Psoas muscle (tissue), 8 donors: ENCODE results near the gene RNF213. TPM values are rescaled to one million over a fixed set of nuclear protein-coding genes. Genes with fewer than 3 reads are reported as not detected.

Experiments
- ATAC-seq, 4 donors: fragments of 200-7000 bp; cut with Tn5 transposase; one replicate each; pipeline ENCODE4 v1.9.1; 2020; ENCODE audit warnings: moderate library complexity in 3 of 4, mild to moderate bottlenecking in 2 of 4
- DNase-seq, 2 donors: peaks; one replicate each; pipeline ENCODE4 v3.0.0-alpha.2; 2020
- H3K27ac ChIP-seq: fragments of 200-600 bp; one replicate; pipeline ENCODE4 v1.8.0; 2022
- H3K27me3 ChIP-seq, 3 donors: fragments of 200-600 bp in 1 of 3; one replicate each; pipeline versions ENCODE4 v1.6.1 to v1.8.0; 2013 to 2022; ENCODE audit warnings: low read length in 2 of 3, mild to moderate bottlenecking in 2 of 3, moderate library complexity in 1 of 3; ENCODE audit not compliant: insufficient read depth in 3 of 3
- H3K36me3 ChIP-seq, 2 donors: fragments of 200-600 bp in 1 of 2; one replicate each; pipeline versions ENCODE4 v1.6.1 to v1.8.0; 2013 to 2022; ENCODE audit warnings: low read depth in 1 of 2, mild to moderate bottlenecking in 1 of 2, moderate library complexity in 1 of 2; ENCODE audit not compliant: insufficient read depth in 1 of 2
- H3K4me1 ChIP-seq: fragments of 200-600 bp; one replicate; pipeline ENCODE4 v1.8.0; 2022
- H3K4me3 ChIP-seq: fragments of 200-600 bp; one replicate; pipeline ENCODE4 v1.8.0; 2022; ENCODE audit warnings: mild to moderate bottlenecking
- H3K9me3 ChIP-seq: fragments of 200-600 bp; one replicate; pipeline ENCODE4 v1.8.0; 2022
- CTCF ChIP-seq: fragments of 200-600 bp; IDR thresholded peaks from one replicate; pipeline ENCODE4 v1.8.0; 2022; ENCODE audit warnings: antibody characterized with exemption
- WGBS, 3 donors: extraction: QIAGEN DNeasy Blood & Tissue Kit; methylation state at CpG; one replicate each; pipeline versions ENCODE4 v1.1.6 to v1.1.7; 2013; 5-methylcytosine and 5-hydroxymethylcytosine counted together
- intact Hi-C, 2 donors: fragments of 100-400 bp; cut with DNase I; formaldehyde crosslinking; loops; one replicate each; pipeline versions ENCODE4 v1.11.0 to v1.14.2; 2022
- polyA plus RNA-seq, 3 donors: library from polyadenylated mRNA; stranded (reverse); fragments of 200-250 nt; gene quantifications; one replicate each; pipeline ENCODE4 v1.2.3, GENCODE V29; 2013
- total RNA-seq, 4 donors: library from RNA; stranded (reverse); fragmentation: NEBNext Ultra II Directional in 2 of 4; extraction: Animal tissue kit (Norgen Biotek cat#: 25700) in 2 of 4; gene quantifications; one replicate each; pipeline versions ENCODE4 v1.2.1 to v1.2.4, GENCODE V29; 2021 to 2023
- donor health status: healthy with polysubstance abuse.
- donor health status: DM: no; HTN: no; CAD: no; lungs with moderate emphysema.
- donor health status: Bipolar disorder and iron deficiency.
- donor health status: healthy.
- donor health status: DM: yes; HTN: yes; CAD: no.
- donor health status: DM: no; HTN: no; CAD: no.
- donor health status: DM: no; HTN: no; CAD: no.
- donor health status: DM: yes; HTN: yes; CAD: no.

The RNF213 gene
- total and polyA plus RNA-seq, 7 donors = 10.2 to 42.0 (median 33.7) TPM

GRCh38 chr17:80339731-80340456 lies 79.2 kb downstream of the RNF213 start:
- peak in 1 of 2 donors; percentile 54 for DNase-seq
- 89 to 90% (median 89%) methylated on average over 36 of the region's 36 CpGs for WGBS, 3 donors
- no peak overlapping the region for H3K27ac ChIP-seq
- intact Hi-C loops = loop anchor here in 1 of 2 donors (5.0 kb wide), 1 partner anchor 37 kb away; no protein-coding TSS in a partner anchor
- no peaks in the 10 kb centered on the region for H3K27me3 ChIP-seq
- peaks cover 14 to 99% of the 10 kb centered on the region in 2 donors for H3K36me3 ChIP-seq
- H3K4me3 ChIP-seq = no peak overlapping the region
- no peaks in the 10 kb centered on the region for H3K4me1 ChIP-seq
- no peak for TF ChIP-seq CTCF
- ATAC-seq = no peak
- H3K9me3 ChIP-seq = no peaks in the 10 kb centered on the region

GRCh38 chr17:80345321-80345720 lies 84.7 kb downstream of the RNF213 start:
- DNase-seq = peak in 1 of 2 donors; percentile 28
- 83 to 90% (median 84%) methylated on average over 15 of the region's 15 CpGs for WGBS, 3 donors
- no peak for ATAC-seq
- Histone ChIP-seq H3K27ac (no peak overlapping the region), H3K4me1 (no peaks in the 10 kb centered on the region), H3K27me3 (no peaks in the 10 kb centered on the region), H3K4me3 (no peak overlapping the region), H3K36me3 (peaks cover 15 to 99% of the 10 kb centered on the region in 2 donors), H3K9me3 (no peaks in the 10 kb centered on the region)
- no peak for TF ChIP-seq CTCF
- intact Hi-C loops = no loop called here

- Histone ChIP-seq H3K27ac (no peak overlapping the region), H3K4me1 (no peaks in the 10 kb centered on the region), H3K4me3 (no peak overlapping the region), H3K9me3 (no peaks in the 10 kb centered on the region), H3K36me3 (peaks cover 15 to 100% of the 10 kb centered on the region in 2 donors), H3K27me3 (no peaks in the 10 kb centered on the region)
- DNase-seq = peak in 1 of 2 donors; percentile 15
- no peak for TF ChIP-seq CTCF
- 96 to 97% (median 96%) methylated on average over 27 of the region's 27 CpGs for WGBS, 3 donors
- intact Hi-C loops = no loop called here
- ATAC-seq = no peak
Observed at GRCh38 chr17:80345841-80346497, 85.3 kb downstream of the RNF213 start.

GRCh38 chr17:80346498-80347275 lies 86.0 kb downstream of the RNF213 start:
- WGBS, 3 donors = 84 to 92% (median 90%) methylated on average over 38 of the region's 38 CpGs
- ATAC-seq (no peak), DNase-seq (peak in 1 of 2 donors; percentile 30)
- no peak overlapping the region for H3K27ac ChIP-seq
- H3K27me3 ChIP-seq = no peaks in the 10 kb centered on the region
- peaks cover 15 to 100% of the 10 kb centered on the region in 2 donors for H3K36me3 ChIP-seq
- intact Hi-C loops = no loop called here
- no peaks in the 10 kb centered on the region for H3K4me1 ChIP-seq
- H3K4me3 ChIP-seq = no peak overlapping the region
- no peaks in the 10 kb centered on the region for H3K9me3 ChIP-seq
- TF ChIP-seq CTCF = no peak
